PC-9 (cell line): Measurements from ENCODE around the gene FRMPD2. TPM values are rescaled to one million over a fixed set of nuclear protein-coding genes. Genes with fewer than 3 reads are reported as not detected.
"Not testable (repeated sequence)": the region's sequence is repeated elsewhere in the genome, so short reads cannot be mapped to it uniquely, and the experiment has no call there.

Source experiments
- BruUV-seq: library from RNA; stranded (reverse); fragments of 400-500 nt; replicated peaks from 2 replicates; lab custom pipeline; 2021; lab: Mats Ljungman, UMichigan
- CTCF ChIA-PET: fragments of 300-600 bp; sonication (Branson Sonifier 250); formaldehyde crosslinking; loops from one replicate; lab custom pipeline; 2022; ENCODE audit warnings: antibody characterized with exemption; lab: Charles Lee
- POLR2A ChIA-PET: fragments of 300-600 bp; sonication (Branson Sonifier 250); formaldehyde crosslinking; loops from one replicate; lab custom pipeline; 2022; ENCODE audit warnings: antibody characterized with exemption; ENCODE audit not compliant: unreplicated experiment; lab: Charles Lee
- DNase-seq, 2 experiments: peaks; one replicate each; pipeline versions ENCODE4 v3.0.0 to v3.0.0-alpha.2; 2015 to 2022; ENCODE audit warnings: mixed read lengths in 1 of 2
- H2AFZ ChIP-seq: fragments of 200-600 bp; sonication (generic); 2 replicates; pipeline ENCODE4 v1.8.1; 2017; ENCODE audit warnings: antibody characterized with exemption
- H3F3A ChIP-seq: fragments of 200-600 bp; sonication (generic); 2 replicates; pipeline ENCODE4 v1.8.1; 2017; ENCODE audit warnings: antibody characterized with exemption, mild to moderate bottlenecking, low read depth; ENCODE audit not compliant: insufficient read depth
- H3K27ac ChIP-seq: fragments of 200-600 bp; sonication (generic); 2 replicates; pipeline ENCODE4 v1.6.1; 2016; ENCODE audit warnings: mixed run types
- H3K27me3 ChIP-seq: fragments of 200-600 bp; sonication (generic); 2 replicates; pipeline ENCODE4 v1.6.1; 2016; ENCODE audit warnings: low read depth, mixed run types; ENCODE audit not compliant: insufficient read depth
- H3K36me3 ChIP-seq: fragments of 200-600 bp; sonication (generic); 2 replicates; pipeline ENCODE4 v1.6.1; 2016; ENCODE audit warnings: low read depth, mixed run types
- H3K4me1 ChIP-seq: fragments of 200-600 bp; sonication (generic); replicated peaks from 2 replicates; pipeline ENCODE4 v1.6.1; 2016; ENCODE audit warnings: mixed run types; ENCODE audit not compliant: insufficient read depth
- H3K4me2 ChIP-seq: fragments of 200-600 bp; sonication (generic); 2 replicates; pipeline ENCODE4 v1.6.1; 2017; ENCODE audit warnings: mixed run types
- H3K4me3 ChIP-seq: fragments of 200-600 bp; sonication (generic); 2 replicates; pipeline ENCODE4 v1.6.1; 2016; ENCODE audit warnings: mixed run types
- H3K79me2 ChIP-seq: fragments of 200-600 bp; sonication (generic); 2 replicates; pipeline ENCODE4 v1.6.1; 2017; ENCODE audit warnings: low read depth, mixed run types
- H3K9me2 ChIP-seq: fragments of 200-600 bp; sonication (generic); 2 replicates; pipeline ENCODE4 v1.8.1; 2017; ENCODE audit warnings: mild to moderate bottlenecking; ENCODE audit not compliant: insufficient read depth
- H3K9me3 ChIP-seq: fragments of 200-600 bp; sonication (generic); 2 replicates; pipeline ENCODE4 v1.8.1; 2016; ENCODE audit warnings: low read depth; ENCODE audit not compliant: insufficient read depth
- H4K20me1 ChIP-seq: fragments of 200-600 bp; sonication (generic); 2 replicates; pipeline ENCODE4 v1.8.1; 2017; ENCODE audit not compliant: insufficient read depth
- EZH2 ChIP-seq: fragments of 200-600 bp; sonication (generic); IDR thresholded peaks from 2 replicates; pipeline ENCODE4 v1.8.0; 2017; ENCODE audit warnings: antibody characterized with exemption, low read depth
- intact Hi-C: fragments of 100-400 bp; cut with micrococcal nuclease; formaldehyde crosslinking; loops from one replicate; pipeline ENCODE4 v1.10.0; 2022; ENCODE audit not compliant: unreplicated experiment
- total RNA-seq: library from RNA; stranded (reverse); gene quantifications from 2 replicates; pipeline ENCODE4 v1.2.3, GENCODE V29; 2021
- TF ChIP-seq, protein P1 (sequence below): fragments of 200-600 bp; sonication (generic); conservative IDR thresholded peaks from 2 replicates; pipeline ENCODE4 v1.6.1; 2017; ENCODE audit warnings: mixed run types, antibody characterized with exemption, mild to moderate bottlenecking, moderate library complexity

FRMPD2 gene
- total RNA-seq, 1 experiment from 2014 or later, result 2.4 TPM

DNA sequence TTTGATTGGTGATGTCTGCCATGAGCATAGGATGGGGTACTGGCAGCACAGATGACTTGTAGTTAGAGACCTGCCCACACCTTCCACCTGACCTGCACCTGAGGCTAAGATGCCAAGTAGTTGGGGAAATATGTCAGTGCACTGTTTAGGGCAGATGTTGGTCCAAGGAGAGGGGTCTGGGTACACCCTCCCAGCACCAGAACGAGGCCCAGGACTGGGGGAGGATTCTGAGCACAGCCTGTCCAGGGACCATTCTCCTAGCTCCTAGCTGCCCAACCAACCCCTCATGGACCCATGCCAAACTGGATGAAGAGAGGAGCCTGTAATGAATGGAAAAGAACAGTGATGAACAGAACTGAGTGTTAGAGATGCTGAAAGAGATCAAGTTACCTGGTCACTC is 28.0 kb downstream of the FRMPD2 start:
- H3K4me3 ChIP-seq, result no peak overlapping the region
- intact Hi-C loops, result no loop called here
- peaks cover 7% of the 10 kb centered on the region for H3K4me1 ChIP-seq
- TF ChIP-seq, protein P1, sequence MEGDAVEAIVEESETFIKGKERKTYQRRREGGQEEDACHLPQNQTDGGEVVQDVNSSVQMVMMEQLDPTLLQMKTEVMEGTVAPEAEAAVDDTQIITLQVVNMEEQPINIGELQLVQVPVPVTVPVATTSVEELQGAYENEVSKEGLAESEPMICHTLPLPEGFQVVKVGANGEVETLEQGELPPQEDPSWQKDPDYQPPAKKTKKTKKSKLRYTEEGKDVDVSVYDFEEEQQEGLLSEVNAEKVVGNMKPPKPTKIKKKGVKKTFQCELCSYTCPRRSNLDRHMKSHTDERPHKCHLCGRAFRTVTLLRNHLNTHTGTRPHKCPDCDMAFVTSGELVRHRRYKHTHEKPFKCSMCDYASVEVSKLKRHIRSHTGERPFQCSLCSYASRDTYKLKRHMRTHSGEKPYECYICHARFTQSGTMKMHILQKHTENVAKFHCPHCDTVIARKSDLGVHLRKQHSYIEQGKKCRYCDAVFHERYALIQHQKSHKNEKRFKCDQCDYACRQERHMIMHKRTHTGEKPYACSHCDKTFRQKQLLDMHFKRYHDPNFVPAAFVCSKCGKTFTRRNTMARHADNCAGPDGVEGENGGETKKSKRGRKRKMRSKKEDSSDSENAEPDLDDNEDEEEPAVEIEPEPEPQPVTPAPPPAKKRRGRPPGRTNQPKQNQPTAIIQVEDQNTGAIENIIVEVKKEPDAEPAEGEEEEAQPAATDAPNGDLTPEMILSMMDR, result no peak
- TF ChIP-seq EZH2, result no peak
- ChIA-PET CTCF (no interaction called here), POLR2A (no interaction called here)
- H2AFZ ChIP-seq, result no peak overlapping the region
- H3K79me2 ChIP-seq, result no peaks in the 10 kb centered on the region
- H3K27me3 ChIP-seq, result peaks cover 12% of the 10 kb centered on the region; the same call in 1 of the 2 replicates
- H3K9me2 ChIP-seq, result no peaks in the 10 kb centered on the region
- no peak overlapping the region for H3K4me2 ChIP-seq
- BruUV-seq, result no TSS peak
- no peaks in the 10 kb centered on the region for H3K36me3 ChIP-seq
- peaks cover 5% of the 10 kb centered on the region; the same call in 1 of the 2 replicates for H3F3A ChIP-seq
- no peaks in the 10 kb centered on the region for H4K20me1 ChIP-seq
- no peak overlapping the region for H3K27ac ChIP-seq
- H3K9me3 ChIP-seq, result no peaks in the 10 kb centered on the region
- DNase-seq, result no peak

DNA sequence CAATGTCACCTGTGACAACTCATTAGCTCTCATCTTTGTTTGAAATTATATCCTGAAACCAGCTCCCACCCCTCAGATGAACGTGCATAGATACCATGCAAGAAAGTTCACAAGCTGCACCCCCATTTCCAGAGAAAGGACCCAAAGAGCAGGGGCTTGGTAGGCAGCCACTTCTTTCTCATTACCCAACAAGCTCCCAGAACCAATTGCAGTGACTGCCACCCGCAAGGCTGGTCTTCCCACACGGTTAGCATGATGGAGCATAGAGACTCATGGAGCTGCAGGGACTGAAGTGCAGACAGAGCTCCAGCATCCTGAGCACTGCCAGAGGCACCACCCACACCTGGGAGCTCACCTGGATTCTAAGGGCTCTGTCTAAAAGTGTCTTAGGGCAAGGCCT is 28.5 kb downstream of the FRMPD2 start:
- Histone ChIP-seq H3K27me3 (peaks cover 17% of the 10 kb centered on the region; the same call in 1 of the 2 replicates), H3K27ac (no peak overlapping the region), H3F3A (no peaks in the 10 kb centered on the region), H3K79me2 (no peaks in the 10 kb centered on the region), H3K4me3 (no peak overlapping the region), H4K20me1 (no peaks in the 10 kb centered on the region), H3K9me2 (no peaks in the 10 kb centered on the region), H3K36me3 (no peaks in the 10 kb centered on the region), H2AFZ (no peak overlapping the region), H3K9me3 (no peaks in the 10 kb centered on the region), H3K4me1 (peaks cover 1% of the 10 kb centered on the region; the same call in 1 of the 2 replicates), H3K4me2 (no peak overlapping the region)
- DNase-seq, result no peak
- BruUV-seq, result no TSS peak
- POLR2A ChIA-PET, result no interaction called here
- TF ChIP-seq EZH2, result no peak
- TF ChIP-seq, protein P1, result no peak
- intact Hi-C loops, result no loop called here
- CTCF ChIA-PET, result no interaction called here

DNA sequence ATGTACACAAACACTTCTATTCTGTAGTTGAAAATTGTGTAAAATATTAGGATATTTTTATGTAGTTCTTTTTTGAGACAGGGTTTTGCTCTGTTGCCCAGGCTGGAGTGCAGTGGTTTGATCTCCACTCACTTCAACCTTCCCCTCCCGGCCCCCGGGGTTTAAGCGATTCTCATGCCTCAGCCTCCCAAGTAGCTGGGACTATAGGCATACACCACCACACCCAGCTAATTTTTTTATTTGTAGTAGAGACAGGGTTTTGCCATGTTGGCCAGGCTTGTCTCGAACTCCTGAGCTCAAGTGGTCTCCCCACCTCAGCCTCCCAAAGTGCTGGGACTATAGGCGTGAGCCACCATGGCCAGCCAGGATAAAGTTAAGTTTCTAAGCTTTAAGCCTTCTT is 30.6 kb downstream of the FRMPD2 start:
- H3K27me3 ChIP-seq, result peaks cover 31% of the 10 kb centered on the region; the same call in 1 of the 2 replicates
- H3F3A ChIP-seq, H3K79me2 ChIP-seq, DNase-seq, H3K4me1 ChIP-seq, intact Hi-C loops, H3K4me3 ChIP-seq, H3K4me2 ChIP-seq, H3K27ac ChIP-seq, H3K9me3 ChIP-seq, H3K9me2 ChIP-seq, H2AFZ ChIP-seq, H4K20me1 ChIP-seq, BruUV-seq, H3K36me3 ChIP-seq, POLR2A ChIA-PET, CTCF ChIA-PET: not testable (repeated sequence)

DNA sequence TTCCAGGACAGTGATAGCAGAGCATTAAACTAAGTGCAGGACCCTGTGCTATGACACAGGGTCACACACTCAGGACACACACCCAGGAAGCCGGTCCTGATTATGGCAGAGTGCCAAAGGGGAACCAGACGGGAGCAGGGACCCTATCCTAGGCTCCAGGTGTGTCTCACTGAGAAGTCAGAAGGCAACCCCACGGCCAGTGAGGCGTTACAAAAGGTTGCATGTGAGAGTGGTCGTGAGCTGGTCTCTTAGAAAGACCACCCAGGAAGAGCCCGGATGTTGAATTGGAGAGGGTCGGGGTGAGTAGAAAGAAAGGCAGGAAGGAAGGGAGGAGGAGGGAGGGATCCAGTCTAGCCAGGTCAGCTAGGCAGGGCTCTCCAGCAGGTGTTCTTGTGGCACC is 31.0 kb downstream of the FRMPD2 start:
- POLR2A ChIA-PET, result no interaction called here
- Histone ChIP-seq H3K27ac (no peak overlapping the region), H3K9me2 (no peaks in the 10 kb centered on the region), H3K27me3 (peaks cover 31% of the 10 kb centered on the region; the same call in 1 of the 2 replicates), H3F3A (no peaks in the 10 kb centered on the region), H3K79me2 (no peaks in the 10 kb centered on the region), H3K4me1 (no peaks in the 10 kb centered on the region), H3K4me2 (no peak overlapping the region), H2AFZ (no peak overlapping the region), H3K36me3 (no peaks in the 10 kb centered on the region), H4K20me1 (no peaks in the 10 kb centered on the region), H3K9me3 (no peaks in the 10 kb centered on the region), H3K4me3 (no peak overlapping the region)
- intact Hi-C loops, result no loop called here
- BruUV-seq, result no TSS peak
- TF ChIP-seq, protein P1, result no peak
- TF ChIP-seq EZH2, result no peak
- CTCF ChIA-PET, result no interaction called here
- DNase-seq, result no peak
